Renal cortex interstitium (tissue), 11 donors: Measurements from ENCODE around the gene PCDHA11. TPM values are rescaled to one million over a fixed set of nuclear protein-coding genes. Genes with fewer than 3 reads are reported as not detected.
"Not testable (repeated sequence)": the region's sequence is repeated elsewhere in the genome, so short reads cannot be mapped to it uniquely, and the experiment has no call there.

Source experiments
- DNase-seq, 11 donors: peaks; one replicate each; pipeline ENCODE4 v3.0.0-alpha.2; 2013; ENCODE audit warnings: low read depth in 9 of 11, low spot score in 4 of 11; ENCODE audit errors: extremely low read depth in 1 of 11
- polyA plus RNA-seq, 3 donors: library from polyadenylated mRNA; unstranded; fragments of 120-200 nt; gene quantifications; one replicate each; pipeline ENCODE4 v1.2.1, GENCODE V29; 2013; ENCODE audit not compliant: insufficient read length in 3 of 3

Gene PCDHA11
- polyA plus RNA-seq, 3 donors, result 0.09 to 0.29 (median 0.17) TPM

GRCh38 chr5:140848139-140849102, 20.3 kb upstream of the PCDHA11 start, which contains the start of gene PCDHA9:
TSS of gene PCDHA9 (plus strand) at chr5:140848382. CDS start at chr5:140848496, 114 bp downstream.
- DNase-seq, result not testable (repeated sequence)

- DNase-seq, result not testable (repeated sequence)
Measured at GRCh38 chr5:140849831-140850634, 18.7 kb upstream of the PCDHA11 start.

- no peak for DNase-seq
Measured at GRCh38 chr5:140855772-140856674, 12.7 kb upstream of the PCDHA11 start, which contains the start of gene PCDHA10. TSS of gene PCDHA10 (plus strand) at chr5:140855897. CDS start at chr5:140856049, 152 bp downstream.

DNA sequence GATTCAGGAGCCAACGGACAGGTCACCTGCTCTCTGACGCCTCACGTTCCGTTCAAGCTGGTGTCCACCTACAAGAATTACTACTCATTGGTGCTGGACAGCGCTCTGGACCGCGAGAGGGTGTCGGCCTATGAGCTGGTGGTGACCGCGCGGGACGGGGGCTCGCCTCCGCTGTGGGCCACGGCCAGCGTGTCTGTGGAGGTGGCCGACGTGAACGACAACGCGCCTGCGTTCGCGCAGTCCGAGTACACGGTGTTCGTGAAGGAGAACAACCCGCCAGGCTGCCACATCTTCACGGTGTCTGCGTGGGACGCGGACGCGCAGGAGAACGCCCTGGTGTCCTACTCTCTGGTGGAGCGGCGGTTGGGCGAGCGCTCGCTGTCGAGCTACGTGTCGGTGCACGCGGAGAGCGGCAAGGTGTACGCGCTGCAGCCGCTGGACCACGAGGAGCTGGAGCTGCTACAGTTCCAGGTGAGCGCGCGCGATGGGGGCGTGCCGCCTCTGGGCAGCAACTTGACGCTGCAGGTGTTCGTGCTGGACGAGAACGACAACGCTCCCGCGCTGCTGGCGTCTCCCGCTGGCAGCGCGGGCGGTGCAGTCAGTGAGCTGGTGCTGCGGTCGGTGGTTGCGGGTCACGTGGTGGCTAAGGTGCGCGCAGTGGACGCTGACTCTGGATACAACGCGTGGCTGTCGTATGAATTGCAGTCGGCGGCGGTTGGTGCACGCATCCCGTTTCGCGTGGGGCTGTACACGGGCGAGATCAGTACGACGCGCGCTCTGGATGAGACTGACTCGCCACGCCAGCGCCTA, 11.4 kb upstream of the PCDHA11 start:
- DNase-seq, result no peak

DNA sequence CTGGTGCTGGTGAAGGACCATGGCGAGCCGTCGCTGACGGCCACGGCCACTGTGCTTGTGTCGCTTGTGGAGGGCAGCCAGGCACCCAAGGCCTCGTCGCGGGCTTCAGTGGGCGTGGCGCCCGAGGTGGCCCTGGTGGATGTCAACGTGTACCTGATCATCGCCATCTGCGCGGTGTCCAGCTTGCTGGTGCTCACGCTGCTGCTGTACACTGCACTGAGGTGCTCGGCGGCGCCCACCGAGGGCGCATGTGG, 10.8 kb upstream of the PCDHA11 start:
- DNase-seq, result no peak

- no peak for DNase-seq
Measured at GRCh38 chr5:140862441-140863295, 6.1 kb upstream of the PCDHA11 start.

DNA sequence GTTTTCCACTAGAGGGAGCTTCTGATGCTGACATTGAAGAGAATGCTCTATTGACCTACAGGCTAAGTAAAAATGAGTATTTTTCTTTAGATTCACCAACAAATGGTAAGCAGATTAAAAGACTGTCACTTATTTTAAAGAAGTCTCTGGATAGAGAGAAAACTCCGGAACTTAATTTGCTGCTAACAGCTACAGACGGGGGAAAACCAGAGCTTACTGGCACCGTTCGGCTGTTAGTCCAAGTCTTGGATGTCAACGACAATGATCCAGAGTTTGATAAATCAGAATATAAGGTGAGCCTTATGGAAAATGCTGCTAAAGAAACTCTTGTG, 764 bp downstream of the PCDHA11 start:
- DNase-seq, result no peak

GRCh38 chr5:140870221-140871201, 1.8 kb downstream of the PCDHA11 start:
- DNase-seq, result no peak

DNA sequence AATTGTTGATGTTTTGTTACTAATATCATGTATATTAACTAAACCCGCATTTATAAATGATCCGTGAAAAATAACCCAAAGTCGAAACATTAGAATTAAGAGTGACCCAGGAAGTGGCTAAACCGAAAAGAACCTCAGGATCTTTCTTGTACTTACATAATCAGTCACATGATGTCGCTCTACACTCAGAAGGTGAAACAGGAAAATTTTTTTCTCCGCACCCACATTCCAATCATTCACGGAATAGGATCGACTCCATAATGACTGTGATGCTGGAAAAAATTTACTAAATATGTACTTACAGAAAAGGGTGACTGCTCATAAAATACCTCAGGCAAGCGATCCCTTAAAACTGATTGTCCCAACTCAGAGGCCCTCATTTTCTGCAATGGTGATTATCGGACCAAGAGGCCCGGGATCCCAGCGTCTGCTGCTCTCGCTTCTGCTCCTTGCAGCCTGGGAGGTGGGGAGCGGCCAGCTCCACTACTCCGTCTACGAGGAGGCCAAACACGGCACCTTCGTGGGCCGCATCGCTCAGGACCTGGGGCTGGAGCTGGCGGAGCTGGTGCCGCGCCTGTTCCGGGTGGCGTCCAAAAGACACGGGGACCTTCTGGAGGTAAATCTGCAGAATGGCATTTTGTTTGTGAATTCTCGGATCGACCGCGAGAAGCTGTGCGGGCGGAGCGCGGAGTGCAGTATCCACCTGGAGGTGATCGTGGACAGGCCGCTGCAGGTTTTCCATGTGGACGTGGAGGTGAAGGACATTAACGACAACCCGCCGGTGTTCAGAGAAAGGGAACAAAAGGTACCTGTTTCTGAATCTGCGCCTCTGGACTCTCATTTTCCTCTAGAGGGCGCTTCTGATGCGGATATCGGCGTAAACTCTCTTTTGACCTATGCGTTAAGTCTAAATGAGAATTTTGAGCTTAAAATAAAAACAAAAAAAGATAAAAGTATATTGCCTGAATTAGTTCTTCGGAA, 6.6 kb downstream of the PCDHA11 start, which contains the start of gene PCDHA12:
Gene PCDHA12, plus strand, starts transcription at position 224 of the 981 bp plus-strand sequence. Its CDS starts 165 bp downstream, at position 389.
- no peak for DNase-seq

- not testable (repeated sequence) for DNase-seq
Measured at GRCh38 chr5:140876541-140877261, 7.9 kb downstream of the PCDHA11 start.

DNA sequence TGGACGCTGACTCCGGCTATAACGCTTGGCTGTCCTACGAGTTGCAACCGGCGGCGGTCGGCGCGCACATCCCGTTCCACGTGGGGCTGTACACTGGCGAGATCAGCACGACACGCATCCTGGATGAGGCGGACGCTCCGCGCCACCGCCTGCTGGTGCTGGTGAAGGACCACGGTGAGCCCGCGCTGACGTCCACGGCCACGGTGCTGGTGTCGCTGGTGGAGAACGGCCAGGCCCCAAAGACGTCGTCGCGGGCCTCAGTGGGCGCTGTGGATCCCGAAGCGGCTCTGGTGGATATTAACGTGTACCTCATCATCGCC, 8.5 kb downstream of the PCDHA11 start:
- DNase-seq, result no peak

DNA sequence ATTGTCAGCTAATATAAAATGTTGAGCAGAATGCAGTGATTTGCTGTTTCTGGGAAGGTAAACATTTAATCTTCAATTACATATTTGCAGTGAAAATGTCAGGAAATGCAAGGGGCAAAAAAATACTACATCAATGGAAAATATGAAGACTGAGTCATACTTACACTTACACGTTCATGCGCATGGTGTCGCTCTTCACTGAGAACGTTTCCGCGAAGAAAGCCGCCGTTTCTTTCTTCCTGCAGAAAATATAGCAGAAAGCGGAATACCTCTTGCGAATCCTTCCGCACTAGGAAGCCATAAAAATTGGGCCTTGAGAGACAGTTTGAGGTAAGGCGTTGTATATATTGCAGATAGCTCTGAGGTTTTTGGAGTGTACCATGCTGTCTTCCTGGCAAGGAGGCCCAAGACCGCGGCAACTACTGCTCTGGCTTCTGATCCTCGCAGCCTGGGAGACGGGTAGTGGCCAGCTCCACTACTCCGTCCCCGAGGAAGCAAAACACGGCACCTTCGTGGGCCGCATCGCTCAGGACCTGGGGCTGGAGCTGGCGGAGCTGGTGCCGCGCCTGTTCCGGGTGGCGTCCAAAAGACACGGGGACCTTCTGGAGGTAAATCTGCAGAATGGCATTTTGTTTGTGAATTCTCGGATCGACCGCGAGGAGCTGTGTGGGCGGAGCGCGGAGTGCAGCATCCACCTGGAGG, 13.3 kb downstream of the PCDHA11 start, which contains the start of gene PCDHA13:
Gene PCDHA13, plus strand, starts transcription at position 236 of the 702 bp plus-strand sequence. Its CDS starts 145 bp downstream, at position 381.
- no peak for DNase-seq

DNA sequence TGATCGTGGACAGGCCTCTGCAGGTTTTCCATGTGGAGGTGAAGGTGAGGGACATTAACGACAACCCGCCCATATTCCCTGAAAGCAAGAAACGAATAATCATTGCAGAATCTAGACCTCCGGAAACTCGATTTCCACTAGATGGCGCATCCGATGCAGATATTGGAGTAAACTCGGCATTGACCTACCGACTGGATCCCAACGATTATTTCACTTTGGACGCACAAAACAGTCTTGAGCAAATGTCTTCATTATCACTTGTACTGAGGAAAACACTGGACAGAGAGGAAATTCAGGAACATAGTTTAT, 13.8 kb downstream of the PCDHA11 start:
- DNase-seq, result no peak

DNA sequence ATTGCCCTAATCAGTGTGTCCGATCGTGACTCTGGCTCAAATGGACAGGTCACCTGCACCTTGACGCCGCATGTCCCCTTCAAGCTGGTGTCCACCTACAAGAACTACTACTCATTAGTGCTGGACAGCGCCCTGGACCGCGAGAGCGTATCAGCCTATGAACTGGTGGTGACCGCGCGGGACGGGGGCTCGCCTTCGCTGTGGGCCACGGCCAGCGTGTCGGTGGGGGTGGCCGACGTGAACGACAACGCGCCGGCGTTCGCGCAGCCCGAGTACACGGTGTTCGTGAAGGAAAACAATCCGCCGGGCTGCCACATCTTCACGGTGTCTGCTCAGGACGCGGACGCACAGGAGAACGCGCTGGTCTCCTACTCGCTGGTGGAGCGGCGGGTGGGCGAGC, 14.6 kb downstream of the PCDHA11 start:
- no peak for DNase-seq
